GM13976 (cell line): ENCODE measurements around the gene CHMP2A.
"Not testable (repeated sequence)": the region's sequence is repeated elsewhere in the genome, so short reads cannot be mapped to it uniquely, and the experiment has no call there.

Source experiments
- DNase-seq: peaks from one replicate; pipeline ENCODE4 v3.0.0; 2012; ENCODE audit warnings: low spot score
- in situ Hi-C: fragments of 300-500 bp; cut with MboI; formaldehyde crosslinking; loops from one replicate; pipeline ENCODE4 v1.12.0; 2022; ENCODE audit warnings: low sequenced_read_pairs, mixed read lengths, inconsistent platforms; ENCODE audit not compliant: unreplicated experiment
- TF ChIP-seq, protein P1 (sequence below): IDR thresholded peaks from 2 replicates; pipeline ENCODE4 v1.5.1; 2012; ENCODE audit warnings: borderline replicate concordance, mild to moderate bottlenecking; ENCODE audit not compliant: insufficient read depth; ENCODE audit errors: extremely low read depth, missing control alignments, control extremely low read depth

The CHMP2A gene

GRCh38 chr19:58581227-58582141, 26.6 kb upstream of the CHMP2A start:
- TF ChIP-seq, protein P1, sequence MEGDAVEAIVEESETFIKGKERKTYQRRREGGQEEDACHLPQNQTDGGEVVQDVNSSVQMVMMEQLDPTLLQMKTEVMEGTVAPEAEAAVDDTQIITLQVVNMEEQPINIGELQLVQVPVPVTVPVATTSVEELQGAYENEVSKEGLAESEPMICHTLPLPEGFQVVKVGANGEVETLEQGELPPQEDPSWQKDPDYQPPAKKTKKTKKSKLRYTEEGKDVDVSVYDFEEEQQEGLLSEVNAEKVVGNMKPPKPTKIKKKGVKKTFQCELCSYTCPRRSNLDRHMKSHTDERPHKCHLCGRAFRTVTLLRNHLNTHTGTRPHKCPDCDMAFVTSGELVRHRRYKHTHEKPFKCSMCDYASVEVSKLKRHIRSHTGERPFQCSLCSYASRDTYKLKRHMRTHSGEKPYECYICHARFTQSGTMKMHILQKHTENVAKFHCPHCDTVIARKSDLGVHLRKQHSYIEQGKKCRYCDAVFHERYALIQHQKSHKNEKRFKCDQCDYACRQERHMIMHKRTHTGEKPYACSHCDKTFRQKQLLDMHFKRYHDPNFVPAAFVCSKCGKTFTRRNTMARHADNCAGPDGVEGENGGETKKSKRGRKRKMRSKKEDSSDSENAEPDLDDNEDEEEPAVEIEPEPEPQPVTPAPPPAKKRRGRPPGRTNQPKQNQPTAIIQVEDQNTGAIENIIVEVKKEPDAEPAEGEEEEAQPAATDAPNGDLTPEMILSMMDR = peak; percentile 97
- in situ Hi-C loops = no loop called here
- peak; percentile 91 for DNase-seq

- DNase-seq = no peak
- in situ Hi-C loops = no loop called here
These were observed 24.7 kb upstream of the CHMP2A start for GRCh38 chr19:58579473-58580142.

DNA sequence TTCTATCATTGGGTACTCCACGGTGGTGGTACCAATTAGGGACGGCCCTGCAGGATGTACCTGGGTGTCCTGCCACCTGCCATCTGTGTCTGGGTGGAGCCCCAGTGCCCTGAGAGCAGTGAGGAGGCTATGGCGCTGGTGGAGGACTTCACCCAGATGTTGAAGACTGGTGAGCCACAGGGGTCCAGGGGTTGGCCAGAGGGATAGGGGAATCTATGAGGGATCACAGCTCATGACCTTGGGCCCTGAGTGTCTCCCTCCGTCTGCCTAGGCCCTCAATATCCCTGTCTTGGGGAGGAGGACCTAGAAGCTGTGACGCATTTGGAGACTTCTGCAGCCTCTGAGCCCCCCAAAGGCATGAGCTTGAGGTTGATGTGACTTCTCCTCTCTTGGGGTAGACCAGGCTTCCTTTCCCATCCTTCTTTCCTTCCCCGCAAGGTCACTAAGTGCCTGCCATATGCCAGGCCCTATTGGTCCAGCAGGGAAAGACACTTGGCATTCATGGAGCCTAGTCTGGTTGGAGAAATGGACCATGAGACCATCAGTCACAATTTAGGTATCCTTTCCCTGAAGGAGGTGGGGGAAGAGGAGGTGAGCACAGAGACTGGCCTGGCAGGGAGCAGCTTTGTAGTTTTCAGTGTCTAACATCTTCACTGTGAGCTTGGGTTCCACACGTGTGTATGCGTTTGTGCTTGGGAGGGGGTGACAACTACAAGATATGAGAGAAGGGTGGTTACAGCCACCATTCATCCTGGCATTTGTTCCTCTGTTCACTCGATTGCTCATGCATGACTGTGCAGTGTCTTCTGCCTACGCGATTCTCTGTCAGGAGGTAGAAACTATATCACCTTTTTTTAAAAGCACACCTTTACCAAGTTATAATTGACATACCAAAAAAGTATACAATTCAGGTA, 23.4 kb upstream of the CHMP2A start:
- DNase-seq = peak; percentile 42
- in situ Hi-C loops = no loop called here
- TF ChIP-seq, protein P1 = no peak

More at GRCh38 chr19:58579473-58580142, 24.7 kb upstream of the CHMP2A start:
- TF ChIP-seq, protein P1 = no peak

DNA sequence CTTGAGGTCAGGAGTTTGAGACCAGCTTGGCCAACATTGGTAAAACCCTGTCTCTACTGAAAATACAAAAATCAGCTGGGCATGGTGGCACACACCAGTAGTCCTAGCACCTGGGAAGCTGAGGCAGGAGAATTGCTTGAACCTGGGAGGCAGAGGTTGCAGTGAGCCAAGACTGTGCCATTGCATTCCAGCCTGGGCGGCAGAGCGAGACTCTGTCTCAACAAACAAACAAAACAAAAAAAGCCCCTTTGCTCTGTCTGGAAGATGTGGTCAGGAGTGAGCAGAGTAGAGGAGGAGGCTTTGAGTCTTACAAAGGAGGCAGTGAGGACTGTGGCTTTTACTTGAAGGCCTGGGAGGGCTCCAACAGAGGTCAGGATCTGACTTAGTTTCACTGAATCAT, 22.7 kb upstream of the CHMP2A start:
- in situ Hi-C loops, DNase-seq: not testable (repeated sequence)

DNA sequence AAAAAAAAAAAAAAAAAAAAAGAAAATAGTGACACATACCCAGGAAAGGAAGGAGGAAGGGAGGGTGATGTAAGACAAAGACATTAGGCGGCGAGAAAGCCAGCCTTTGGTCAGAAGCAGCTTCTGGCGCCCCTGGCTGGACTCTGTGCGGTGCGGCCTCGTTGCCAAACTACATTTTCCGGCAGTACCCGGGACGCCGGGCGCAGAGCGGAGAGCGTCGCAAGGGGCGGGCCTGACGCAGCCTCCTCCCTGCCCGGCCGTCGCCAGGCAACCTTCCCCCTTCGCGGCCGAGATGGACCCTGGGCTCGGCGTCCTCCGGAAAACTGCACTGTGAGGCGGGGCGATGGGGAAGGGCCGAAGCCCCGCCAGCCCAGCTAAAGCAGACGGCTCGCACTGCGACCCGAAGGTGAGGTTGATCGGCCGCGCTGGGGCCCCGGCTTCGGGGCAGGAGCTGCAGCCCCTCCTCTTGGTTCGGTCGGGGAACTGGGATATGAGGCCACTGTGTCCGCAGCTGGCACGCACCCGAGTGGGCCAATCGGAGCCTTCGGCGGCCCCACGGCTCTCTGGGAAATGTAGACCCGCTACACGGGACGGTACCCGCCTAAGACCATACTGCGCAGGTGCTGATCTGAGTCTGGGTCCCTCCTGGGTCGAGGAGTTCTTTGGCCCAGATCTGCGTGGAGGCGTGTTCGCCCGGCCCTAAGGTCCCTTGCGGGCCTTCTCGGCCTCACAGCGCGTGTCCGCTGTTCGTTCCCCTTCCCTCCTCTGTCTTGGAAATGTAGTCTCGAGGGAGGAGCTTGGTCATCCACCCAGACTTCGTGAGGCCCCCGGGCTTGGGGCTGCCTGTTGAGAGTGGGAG, 20.5 kb upstream of the CHMP2A start:
- in situ Hi-C loops = no loop called here
- peak; percentile 90 for DNase-seq
- TF ChIP-seq, protein P1 = peak; percentile 14

- TF ChIP-seq, protein P1 = no peak
- in situ Hi-C loops = no loop called here
- DNase-seq = no peak
These were observed 18.8 kb upstream of the CHMP2A start for GRCh38 chr19:58573658-58574164.
